ENCODE measurements around the gene SEMA3A. TPM values are rescaled to one million over a fixed set of nuclear protein-coding genes. Genes with fewer than 3 reads are reported as not detected.

The SEMA3A gene
- total RNA-seq, 2 donors from 2014 or later = 0.68 to 1.1 TPM

DNA sequence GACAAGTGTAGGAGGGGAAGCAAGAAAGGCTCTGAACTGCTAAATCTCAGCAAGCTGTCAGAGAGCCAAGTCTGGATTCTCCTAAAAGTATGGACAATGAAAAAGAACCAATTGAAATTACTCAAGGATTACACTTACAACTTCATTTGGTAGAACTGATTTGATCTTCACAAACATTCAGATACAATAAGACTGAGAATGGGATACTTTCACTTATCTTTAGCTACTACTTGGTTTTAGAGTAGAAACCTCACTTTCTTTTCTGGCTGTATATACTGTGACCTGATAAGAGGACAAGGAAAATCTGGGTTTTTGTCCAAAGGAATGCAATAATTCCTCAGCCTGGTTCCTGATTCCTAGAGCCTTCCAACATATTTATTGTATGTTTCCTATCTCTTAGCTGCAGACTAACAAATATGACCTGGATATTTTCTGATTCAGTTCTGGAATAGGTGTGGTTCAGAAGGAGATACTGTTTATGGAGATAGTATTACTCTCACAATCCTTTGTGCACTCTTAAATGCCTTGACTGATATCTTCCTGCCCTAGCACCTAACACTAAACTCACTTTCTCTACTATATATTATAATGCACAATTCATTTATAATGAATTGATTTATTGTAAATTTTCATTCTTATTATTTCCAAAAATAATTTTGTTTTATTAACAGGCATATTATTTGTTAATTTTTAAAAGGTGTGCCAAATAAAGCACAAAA lies 7.3 kb downstream of the SEMA3A start:
- no peak for TF ChIP-seq CTCF (IDR thresholded peaks at IDR 0.05)
- H3K27me3 ChIP-seq (replicated peaks; ENCODE audit: insufficient read depth) = no peaks in the 10 kb centered on the region
- no peaks in the 10 kb centered on the region for H3K36me3 ChIP-seq
- no peak overlapping the region for H3K27ac ChIP-seq
- no peaks in the 10 kb centered on the region for H3K9me3 ChIP-seq
- no peak overlapping the region for H3K4me3 ChIP-seq
- ATAC-seq (ENCODE audit: insufficient number of reproducible peaks, low FRiP score, low read depth) = no peak
- no peak for DNase-seq (ENCODE audit: low spot score)
- no peaks in the 10 kb centered on the region for H3K4me1 ChIP-seq (ENCODE audit: control insufficient read depth in 1 of 2, low read depth in 2 of 2)

DNA sequence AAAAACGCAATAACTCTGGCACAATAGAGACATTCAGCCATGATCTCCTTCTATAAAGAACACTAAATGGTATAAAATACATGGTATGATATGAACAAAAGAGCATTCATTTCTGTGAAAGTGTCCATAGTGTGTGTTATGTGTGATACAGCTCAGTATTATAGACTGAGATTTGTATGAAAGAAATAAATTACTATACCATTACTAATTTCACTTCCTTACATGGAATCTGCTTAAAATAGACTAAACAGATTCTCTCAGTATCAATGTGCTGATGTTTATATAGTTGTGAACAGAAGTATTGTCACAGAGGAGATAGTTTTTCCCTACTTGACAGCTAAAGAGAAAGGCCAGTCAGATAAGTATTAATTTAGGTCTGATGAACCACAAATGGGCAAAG lies 10.8 kb downstream of the SEMA3A start:
- no peak overlapping the region for H3K27ac ChIP-seq
- no peaks in the 10 kb centered on the region for H3K4me1 ChIP-seq (ENCODE audit: control insufficient read depth in 1 of 2, low read depth in 2 of 2)

DNA sequence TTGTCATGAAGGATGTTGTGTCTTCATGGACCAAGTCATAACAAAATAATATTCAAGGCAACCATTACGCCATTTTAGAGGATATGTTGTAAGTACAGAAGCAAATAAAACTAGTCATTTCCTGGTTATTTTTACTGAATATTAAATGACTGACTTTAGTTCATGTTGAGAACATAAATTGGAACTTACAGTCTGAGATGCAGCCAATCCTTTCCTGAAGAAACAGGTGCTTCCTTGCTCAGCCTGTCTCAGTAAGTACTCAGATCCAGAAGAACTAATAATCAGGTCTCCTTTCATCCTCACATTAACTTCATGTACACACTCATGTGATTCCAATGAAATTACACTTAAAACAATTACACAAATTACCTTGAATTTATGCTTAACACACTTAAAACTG lies 12.3 kb downstream of the SEMA3A start:
- no peaks in the 10 kb centered on the region for H3K36me3 ChIP-seq
- no peaks in the 10 kb centered on the region for H3K9me3 ChIP-seq
- TF ChIP-seq CTCF (IDR thresholded peaks at IDR 0.05) = no peak
- ATAC-seq (ENCODE audit: insufficient number of reproducible peaks, low FRiP score, low read depth) (no peak), DNase-seq (ENCODE audit: low spot score) (no peak)
- no peak overlapping the region for H3K4me3 ChIP-seq
- H3K27ac ChIP-seq = no peak overlapping the region
- H3K4me1 ChIP-seq (ENCODE audit: control insufficient read depth in 1 of 2, low read depth in 2 of 2) = no peaks in the 10 kb centered on the region
- H3K27me3 ChIP-seq (replicated peaks; ENCODE audit: insufficient read depth) = no peaks in the 10 kb centered on the region

More for the DNA sequence above, 10.8 kb downstream of the SEMA3A start:
- H3K36me3 ChIP-seq = no peaks in the 10 kb centered on the region
- ATAC-seq (ENCODE audit: insufficient number of reproducible peaks, low FRiP score, low read depth) (no peak), DNase-seq (ENCODE audit: low spot score) (no peak)
- H3K27me3 ChIP-seq (replicated peaks; ENCODE audit: insufficient read depth) = no peaks in the 10 kb centered on the region
- TF ChIP-seq CTCF (IDR thresholded peaks at IDR 0.05) = no peak
- H3K4me3 ChIP-seq = no peak overlapping the region
- H3K9me3 ChIP-seq = no peaks in the 10 kb centered on the region

DNA sequence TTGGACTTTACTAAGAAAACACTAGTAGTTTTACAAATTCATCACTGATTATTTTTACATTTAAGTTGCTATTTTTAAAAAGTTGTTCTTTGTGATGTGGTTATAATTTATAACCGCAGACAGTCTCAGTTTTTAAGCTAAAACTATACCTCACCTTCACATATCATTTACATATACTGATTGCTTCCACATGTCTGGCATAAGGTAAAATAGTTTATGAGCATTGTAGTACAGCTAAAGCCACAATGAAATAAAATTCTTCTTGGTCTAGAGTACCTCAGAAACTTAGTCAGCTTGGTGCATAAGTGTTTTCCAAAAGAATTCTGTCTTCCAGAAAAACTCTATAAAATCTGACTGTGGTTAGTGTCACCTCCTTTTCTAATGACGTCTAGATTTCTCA lies 13.0 kb downstream of the SEMA3A start:
- no peak for ATAC-seq (ENCODE audit: insufficient number of reproducible peaks, low FRiP score, low read depth)
- no peaks in the 10 kb centered on the region for H3K27me3 ChIP-seq (replicated peaks; ENCODE audit: insufficient read depth)
- TF ChIP-seq CTCF (IDR thresholded peaks at IDR 0.05) = no peak
- H3K27ac ChIP-seq = no peak overlapping the region
- no peak for DNase-seq (ENCODE audit: low spot score)
- H3K9me3 ChIP-seq = no peaks in the 10 kb centered on the region
- no peak overlapping the region for H3K4me3 ChIP-seq
- no peaks in the 10 kb centered on the region for H3K4me1 ChIP-seq (ENCODE audit: control insufficient read depth in 1 of 2, low read depth in 2 of 2)
- no peaks in the 10 kb centered on the region for H3K36me3 ChIP-seq

DNA sequence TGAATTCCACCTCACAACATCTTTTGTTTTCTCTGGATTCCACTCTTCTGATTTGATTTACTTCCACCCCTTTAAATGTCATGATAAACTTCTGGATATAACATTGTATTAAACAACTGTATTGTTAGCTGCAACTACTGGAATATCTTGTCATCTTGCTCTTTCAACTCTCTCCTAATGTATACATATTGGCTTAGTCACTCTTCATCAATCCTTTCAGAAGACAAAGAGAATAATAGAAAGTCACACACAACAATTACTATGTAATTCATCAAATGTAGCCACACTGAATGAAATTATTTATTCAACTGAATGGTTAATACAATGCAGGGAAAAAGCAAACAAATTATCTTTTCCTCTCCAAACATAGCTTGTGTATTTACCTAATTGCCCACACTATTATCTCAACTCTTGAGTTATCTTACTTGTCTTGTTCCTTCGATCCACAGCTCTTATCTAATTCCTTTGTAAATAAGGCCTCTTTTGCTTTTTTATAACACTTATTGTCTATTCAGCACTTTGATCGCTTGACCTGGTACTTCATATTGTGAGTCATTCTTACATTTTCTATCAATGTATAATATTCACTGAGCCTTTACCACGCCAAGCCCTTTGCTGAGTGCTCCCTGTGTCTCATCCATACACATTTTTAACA lies 16.7 kb downstream of the SEMA3A start:
- DNase-seq (ENCODE audit: low spot score) (no peak), ATAC-seq (ENCODE audit: insufficient number of reproducible peaks, low FRiP score, low read depth) (no peak)
- Histone ChIP-seq H3K9me3 (no peaks in the 10 kb centered on the region), H3K36me3 (no peaks in the 10 kb centered on the region), H3K27me3 (replicated peaks; ENCODE audit: insufficient read depth) (no peaks in the 10 kb centered on the region), H3K27ac (no peak overlapping the region), H3K4me3 (no peak overlapping the region), H3K4me1 (ENCODE audit: control insufficient read depth in 1 of 2, low read depth in 2 of 2) (no peaks in the 10 kb centered on the region)
- TF ChIP-seq CTCF (IDR thresholded peaks at IDR 0.05) = no peak
